ENCODE measurements around the gene CHST10.

Gene CHST10

DNA sequence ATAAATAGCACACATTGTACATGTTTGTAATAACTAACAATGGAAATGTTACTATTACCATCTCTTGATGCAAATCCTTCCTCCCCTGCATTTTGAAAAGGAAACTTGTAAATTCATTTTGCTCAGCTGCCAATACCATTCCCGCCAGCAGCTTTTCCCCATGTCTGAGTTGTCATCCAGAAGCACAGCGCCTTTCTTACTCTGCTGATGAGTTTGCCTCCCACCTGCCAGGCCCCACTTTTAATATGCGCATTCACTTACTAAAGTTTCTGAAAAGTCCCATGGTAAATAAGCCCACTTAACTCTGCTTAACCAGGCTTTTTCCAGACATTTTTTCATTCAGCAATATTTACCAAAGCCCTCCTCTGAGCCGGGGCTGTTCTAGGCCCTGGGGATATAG is 3.9 kb downstream of the CHST10 start:
- no peak for DNase-seq (ENCODE audit: low spot score)

DNA sequence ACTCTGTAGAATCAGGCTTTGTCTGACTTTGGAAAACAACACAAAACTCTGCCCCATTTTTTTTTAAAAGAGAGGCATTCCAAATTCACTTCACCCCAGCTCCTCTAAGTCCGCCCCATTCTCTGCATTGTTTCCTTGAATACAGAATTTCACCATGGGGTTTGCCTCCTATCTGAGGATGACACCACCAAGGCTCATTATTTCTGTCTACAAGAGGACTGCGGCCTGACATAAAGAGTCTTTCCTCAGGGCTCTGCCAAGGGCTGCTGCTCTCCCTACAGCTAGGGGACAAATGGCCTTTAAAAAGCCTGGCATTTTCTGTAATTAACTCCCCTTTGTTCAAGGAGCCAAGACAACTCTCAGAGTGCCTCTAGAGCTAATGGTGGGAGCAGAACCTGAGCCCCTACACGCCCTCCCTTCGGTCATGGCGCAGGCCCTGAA is 4.6 kb downstream of the CHST10 start:
- no peak for DNase-seq (ENCODE audit: low spot score)

DNA sequence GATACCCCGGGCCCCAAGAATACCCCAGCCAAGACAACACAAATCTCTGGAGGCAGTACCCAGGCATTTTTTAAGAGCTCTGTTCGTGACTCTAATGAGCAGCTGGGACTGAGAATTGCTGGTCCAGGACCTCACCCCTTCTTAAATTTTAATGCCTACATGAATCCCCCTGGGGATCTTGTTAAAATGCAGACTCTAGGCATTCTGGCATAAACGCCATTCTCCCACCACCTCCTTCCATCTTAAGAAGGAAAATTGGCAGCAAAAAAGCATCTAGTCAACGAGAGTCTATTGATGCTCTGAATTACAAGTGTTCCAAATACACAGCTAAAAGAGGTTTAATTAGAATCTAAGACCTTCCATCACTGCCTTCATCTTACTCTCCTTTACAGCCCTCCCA is 5.0 kb downstream of the CHST10 start:
- DNase-seq (ENCODE audit: low spot score): no peak

DNA sequence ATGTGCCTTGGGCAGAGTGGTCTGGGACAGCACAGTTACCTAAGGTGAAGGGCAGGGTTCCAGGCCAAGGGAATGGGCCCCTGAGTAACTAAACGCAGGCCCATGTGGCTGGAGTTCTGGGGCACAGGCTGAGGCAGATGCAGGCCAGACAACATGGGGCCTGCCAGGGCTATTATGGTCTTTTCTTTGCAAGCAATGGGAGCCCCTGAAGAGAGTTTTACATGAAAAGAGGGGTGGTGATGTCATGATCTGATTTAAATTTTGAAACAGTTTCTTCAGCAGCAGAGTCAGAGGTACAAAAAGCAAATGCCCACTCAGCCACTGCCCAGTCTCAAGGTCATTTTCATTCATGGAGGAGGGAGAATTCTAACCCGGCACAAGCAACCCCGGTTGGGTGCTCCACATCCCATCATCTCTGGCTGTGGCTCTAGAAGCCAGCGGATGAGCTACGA is 5.6 kb downstream of the CHST10 start:
- DNase-seq (ENCODE audit: low spot score): no peak

DNA sequence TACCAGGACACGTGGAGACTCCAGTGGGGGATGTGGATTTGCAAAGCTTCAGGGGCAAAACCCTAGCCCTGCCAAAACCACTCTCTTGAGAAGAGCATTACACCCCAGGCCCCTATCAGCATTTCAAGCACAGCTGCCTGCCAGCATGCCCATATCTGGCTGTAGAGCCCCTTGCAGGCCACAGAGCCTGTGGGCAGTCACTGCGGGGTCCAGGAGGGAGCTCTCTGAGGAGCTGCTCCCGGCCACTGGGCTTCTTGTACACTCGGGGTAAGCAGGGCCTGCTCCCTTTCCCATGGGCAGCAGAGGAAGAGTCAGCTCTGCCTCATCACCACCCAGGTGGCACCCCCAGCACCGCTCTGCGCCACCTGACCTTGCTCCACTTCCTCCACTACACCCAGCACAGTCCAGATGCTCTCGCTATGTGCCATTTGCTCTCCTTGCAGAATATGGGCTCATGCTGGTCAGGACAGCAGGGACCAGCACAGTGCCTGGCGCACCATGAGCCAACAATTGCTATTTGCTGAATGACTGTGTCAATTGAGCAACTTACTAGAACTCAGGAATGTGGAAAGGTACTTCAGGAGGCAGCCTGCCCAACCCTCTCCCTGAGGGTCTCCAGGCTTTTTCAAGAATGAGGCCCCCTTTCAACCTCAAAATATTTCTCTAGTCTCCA is 7.4 kb downstream of the CHST10 start:
- no peak for DNase-seq (ENCODE audit: low spot score)

DNA sequence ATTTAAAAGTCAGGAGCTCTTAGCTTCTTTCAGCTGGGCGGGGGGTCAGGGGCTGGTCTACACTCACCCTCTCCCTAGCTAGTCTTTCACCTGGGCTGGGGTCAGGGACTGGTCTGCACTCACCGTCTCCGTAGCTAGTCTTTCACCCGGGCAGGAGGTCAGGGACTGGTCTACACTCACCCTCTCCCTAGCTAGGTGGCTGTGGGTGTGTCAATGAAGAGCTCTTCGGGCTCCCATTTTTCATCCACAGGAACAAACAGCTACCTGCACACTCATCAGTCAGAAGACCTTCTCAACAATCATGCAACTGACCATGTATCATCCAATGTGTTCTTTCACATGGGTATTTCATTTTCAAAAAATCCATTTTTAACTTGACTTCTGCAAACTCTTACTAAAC is 8.0 kb downstream of the CHST10 start:
- DNase-seq (ENCODE audit: low spot score): no peak

DNA sequence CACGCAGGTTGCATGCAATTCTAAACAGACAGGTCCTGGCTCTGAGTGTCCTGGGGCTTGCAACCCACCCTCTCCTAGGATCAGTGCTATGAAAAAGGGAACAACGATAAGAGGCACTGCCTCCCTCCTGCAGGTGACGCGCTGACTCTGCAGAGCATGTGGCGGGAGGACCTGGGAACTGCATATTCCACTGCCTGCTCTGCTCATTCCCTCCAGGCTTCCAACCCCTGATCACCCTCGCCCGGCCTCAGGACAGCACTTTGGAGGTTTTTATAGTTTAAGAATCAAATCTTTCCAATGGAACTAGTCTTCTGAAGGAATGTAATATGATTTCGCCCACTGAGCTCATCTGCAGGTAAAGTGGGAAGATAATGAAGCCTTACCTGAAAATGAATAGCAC is 8.5 kb downstream of the CHST10 start:
- no peak for DNase-seq (ENCODE audit: low spot score)

DNA sequence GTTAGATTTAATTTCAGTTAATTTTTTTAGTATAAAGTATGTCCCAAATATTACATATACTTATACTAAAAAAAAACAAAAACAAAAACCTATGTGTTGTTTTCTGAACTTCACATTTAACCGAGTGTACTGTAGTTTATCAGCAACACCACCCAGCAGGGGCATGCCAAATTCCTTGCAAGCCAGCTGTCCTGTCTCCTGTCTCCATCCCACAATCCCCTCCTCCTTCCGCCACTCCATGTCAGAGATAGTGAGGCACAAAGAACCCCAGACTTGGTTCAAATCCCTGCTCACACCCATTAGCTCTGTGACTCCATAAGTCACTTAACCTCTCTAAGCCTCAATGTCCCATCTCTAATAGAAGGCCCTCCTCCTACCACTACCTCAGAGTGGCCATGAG is 9.4 kb downstream of the CHST10 start:
- no peak for DNase-seq (ENCODE audit: low spot score)

DNA sequence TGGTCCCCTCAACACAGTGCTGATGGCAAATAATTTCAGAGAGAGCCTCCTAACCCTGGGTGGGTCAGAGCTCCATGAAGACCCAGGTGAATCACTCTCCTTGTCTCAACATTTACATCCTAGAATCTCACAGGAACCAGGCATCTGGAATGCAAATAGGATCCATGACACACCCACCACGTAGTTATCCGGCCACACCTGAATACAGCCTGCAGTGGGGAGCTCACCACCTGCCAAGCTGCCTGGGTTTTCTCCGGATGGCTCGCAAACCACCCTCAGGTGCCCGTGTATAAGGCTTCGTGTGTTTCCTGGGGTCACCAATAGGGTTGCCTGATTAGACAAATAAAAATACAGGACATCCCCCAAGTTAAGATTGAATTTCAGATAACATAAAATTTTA is 9.9 kb downstream of the CHST10 start:
- no peak for DNase-seq (ENCODE audit: low spot score)

DNA sequence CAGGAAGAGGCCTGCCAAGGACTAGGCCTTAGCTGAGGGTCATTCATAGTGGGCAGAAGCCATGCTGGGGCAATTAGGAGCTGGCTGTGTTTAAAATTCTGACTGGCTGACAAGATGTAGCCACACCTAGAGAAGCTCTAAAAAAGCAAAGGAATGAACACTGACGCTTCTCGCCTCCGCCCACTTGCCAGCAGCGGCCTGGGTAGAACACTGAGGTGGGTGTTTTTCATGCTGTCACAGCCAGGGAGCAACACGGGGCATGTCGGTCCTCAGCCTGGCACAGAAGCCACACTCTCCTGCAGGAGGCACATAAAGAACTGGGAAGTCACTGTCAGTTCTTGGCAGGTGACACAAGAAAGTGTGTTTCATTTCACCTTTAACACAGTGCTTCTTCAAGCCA is 10.4 kb downstream of the CHST10 start:
- DNase-seq (ENCODE audit: low spot score): peak; percentile 68

DNA sequence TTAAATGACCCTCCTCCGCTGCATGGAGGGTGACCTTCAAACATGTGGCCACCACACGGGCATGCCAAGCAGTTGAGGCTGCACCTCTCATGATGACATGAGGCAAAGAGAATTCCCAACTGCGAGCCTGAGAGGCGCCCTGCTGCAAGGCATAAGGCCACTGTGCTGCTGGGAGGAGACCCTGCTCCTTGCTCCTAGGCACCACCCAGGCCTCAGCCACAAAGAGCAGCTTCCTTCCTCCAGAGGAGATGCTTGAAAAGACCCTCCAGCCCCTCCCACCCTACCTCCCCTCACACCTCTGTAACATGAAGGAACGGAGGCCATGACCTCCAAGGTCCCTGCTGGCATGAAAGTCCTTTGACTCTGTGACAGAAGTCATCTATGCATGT is 11.4 kb downstream of the CHST10 start:
- DNase-seq (ENCODE audit: low spot score): no peak

DNA sequence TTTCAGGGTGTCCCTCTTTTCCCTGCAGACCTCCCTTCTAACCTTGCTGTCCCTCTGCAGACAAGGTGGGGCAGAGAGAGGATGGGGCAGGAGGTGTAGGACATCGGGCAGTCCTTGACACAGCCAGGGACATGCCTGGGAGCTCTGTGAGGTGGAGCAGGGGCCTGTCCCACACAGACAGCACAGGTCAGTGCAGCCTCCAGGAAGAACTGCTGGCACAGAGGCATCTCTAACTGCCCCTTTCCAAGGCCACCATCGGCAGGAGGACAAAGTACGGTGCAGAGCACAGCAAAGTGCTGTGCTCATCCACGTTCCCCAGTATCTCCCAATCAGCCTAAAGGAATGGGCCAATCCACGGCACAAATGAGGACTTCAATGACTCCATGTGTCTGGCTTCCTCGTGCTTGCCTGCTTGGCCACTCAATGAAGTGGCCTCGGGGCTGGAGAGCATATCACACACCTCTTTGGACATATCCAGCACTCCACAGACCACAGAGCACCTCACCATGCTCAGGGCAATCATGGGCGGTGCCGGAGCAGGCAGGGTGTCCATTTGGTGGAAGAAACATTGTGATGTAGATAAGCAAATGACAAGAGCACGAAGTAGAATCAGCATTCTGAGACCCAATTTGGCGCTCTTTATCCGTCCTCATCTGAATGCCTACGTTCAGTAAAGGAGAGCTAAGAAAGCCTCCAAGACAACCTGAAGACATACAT is 11.9 kb downstream of the CHST10 start:
- no peak for DNase-seq (ENCODE audit: low spot score)

DNA sequence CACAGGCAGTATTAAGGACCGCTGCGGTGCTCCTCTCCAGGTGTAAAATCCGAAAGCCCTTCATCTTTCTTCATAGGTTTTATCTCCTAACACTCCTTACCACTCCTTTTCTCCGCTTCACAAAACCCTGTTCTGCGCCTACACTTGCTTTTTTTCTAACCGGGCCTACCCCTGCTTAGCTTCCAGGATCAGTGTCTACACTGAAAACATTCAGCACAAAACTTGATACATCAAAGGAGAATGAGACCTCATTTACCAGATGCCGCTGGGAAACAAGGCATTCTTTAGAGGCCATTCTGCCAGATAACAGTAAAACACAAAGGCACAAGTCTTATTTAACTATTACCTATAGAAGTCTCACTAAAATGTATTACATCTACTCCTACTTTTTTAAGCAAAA is 13.1 kb downstream of the CHST10 start:
- DNase-seq (ENCODE audit: low spot score): no peak

DNA sequence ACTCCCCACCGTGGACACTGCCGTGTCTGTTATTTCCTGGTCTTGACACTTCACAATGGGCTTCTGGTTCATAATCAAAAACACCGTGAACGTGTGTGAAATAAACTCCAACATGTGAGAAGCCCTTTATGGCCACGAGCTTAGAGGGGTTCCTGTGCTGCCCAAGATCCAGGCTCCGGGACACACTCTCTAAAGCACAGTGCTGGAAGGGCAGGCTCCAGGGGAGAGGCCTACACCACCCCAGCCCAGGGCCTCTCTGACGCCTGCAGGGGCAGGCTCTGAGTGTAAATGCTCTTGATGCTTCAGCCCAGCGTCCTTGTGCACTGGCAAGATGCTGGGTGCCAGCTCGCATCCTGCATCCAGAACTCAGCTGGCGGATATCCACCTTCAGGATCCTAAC is 13.7 kb downstream of the CHST10 start:
- no peak for DNase-seq (ENCODE audit: low spot score)

DNA sequence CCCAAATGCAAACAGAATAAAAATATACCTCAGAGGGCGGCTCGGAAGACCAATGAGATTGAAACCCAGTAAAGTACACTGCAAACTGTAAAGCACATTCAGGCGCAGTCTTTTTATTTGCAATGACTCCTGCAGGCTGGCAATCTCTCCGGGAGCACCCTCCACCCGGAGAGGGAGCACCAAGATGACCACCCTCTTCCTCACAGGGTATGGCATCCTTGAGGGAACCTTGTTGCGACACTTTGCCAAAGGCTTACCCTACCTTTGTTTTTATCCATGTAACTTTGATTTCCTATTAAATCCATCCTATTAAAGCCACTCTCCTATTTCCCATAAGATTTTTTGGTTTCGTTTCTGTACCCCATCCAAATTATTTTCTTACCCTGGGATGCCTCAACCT is 16.2 kb downstream of the CHST10 start:
- DNase-seq (ENCODE audit: low spot score): no peak

DNA sequence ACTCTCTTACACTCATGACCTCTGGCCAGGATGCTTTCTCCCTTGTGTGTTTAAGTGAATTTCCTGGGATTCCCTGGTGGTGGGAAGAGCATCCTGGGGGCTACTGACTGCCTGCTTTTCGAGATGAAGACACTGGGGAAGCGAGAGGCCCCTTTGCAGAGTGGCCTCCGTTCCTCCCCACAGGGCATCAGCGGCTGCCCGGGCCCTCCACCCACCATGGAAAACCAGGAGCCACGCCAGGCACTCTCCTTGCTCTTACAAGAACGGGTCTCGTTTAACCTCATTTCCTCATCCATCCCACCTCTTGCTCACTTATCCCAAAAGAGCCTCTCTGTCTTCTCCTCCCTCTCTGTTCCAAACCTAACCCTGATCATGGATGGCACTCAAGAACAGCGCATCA is 17.8 kb downstream of the CHST10 start:
- no peak for DNase-seq (ENCODE audit: low spot score)

DNA sequence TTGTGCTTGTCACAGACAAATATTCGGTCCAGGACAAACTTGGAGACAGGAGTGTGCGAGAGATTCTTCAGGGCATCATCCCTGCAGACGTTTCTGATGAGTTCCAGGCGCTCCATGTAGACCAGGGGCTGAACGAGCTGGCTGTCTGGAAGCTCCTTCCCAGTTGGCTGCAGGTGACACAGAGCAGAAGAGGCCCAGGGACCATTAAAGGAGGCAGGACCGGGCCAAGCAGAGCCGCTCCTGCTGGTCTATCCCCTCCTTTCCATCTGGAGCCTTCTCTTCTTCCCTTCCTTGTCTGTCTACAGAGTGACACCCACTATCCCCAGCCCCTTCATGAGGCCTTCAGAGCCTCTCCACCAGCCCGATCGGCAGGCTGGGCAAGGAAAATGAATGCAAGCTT is 19.5 kb downstream of the CHST10 start:
- DNase-seq (ENCODE audit: low spot score): no peak

DNA sequence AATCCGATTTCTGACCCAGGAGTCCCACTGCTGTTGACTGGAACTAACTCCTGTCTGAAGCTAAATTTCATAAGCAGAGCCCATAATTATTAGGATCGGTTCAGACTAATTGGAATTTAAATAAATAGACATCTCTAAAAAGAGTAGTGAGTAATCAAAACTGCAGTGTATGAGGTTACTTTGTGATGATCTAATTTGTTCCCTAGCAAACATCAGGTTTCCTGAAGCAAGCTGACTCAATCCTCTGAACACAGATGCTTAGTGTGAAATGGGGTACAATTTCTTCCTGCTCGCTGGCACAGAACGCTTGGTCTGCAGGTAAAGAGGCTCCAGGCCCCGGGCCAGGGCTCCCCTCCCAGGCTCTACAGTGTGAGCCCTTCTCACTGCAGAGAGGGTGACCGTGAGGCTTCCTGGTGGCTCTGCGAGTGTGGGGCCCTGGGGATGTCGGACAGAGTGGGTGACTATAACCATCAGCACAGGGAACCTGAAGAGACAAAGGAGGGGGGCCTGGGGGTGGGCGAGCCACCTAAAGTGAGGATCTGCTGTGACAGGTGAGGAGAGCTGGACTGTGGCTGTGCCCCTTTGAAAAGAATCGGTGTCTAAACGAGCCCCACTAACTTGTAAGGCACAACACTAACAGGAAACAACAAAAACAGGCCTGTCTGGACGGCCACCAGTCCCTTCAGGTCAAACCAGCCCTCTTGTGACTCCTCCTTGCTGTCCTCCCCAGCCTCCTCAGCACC is 20.2 kb downstream of the CHST10 start:
- no peak for DNase-seq (ENCODE audit: low spot score)

DNA sequence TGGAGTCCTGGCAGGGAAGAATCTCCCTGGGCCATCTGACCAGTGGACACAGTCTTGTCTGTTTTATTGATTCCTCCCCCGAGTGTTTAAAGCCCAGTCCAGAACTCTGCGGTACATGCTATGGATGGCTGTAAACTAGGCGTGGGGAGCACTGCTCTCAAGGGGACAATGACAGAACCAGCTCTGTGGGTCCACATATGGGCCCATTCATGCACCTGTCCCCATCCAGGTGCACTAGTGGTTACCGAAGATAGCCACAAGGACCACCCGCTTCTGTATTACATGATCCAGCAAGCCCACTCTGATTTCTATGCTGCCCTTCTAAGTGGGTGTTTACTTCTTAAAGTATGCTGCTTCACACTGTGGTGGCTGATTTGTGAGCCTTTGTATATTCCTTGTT is 21.0 kb downstream of the CHST10 start:
- no peak for DNase-seq (ENCODE audit: low spot score)

DNA sequence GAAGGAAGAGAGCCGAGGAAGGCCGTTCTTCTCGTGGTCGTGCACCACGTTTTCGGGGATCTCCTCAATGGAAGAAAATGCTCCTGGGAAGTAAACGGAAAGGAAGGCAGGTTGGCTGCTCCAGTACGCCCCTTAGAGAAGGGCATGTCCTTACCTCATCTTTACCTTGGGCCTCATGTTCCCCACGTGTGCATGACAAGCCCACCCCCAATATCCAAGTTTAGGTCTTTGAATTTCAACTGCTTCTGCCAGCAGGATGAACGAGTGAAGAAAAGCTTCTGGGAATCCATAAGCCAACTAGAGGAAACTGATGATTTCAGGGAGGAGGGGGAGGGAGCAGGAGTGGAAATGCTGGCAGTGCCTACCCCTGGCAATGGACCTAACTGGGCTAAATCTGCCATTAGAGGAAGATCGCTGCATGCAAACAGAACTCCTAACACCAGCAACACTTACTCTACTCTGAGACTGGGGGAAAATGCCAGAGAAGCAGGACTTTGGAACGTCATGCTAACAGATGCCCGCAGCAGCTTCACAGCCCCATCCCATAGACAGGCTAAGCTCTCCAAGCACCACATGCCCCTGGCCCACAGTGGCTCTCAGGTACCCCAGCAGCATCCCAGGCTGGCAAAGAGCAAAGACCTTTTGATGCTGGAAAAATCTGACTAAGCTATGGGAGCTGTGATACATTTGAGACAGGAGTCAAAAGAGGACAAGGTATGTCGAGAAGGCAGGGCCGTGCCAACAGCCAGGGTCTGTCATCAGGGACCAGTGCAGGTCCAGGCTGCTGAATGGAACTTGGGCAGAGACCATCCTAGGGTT is 21.7 kb downstream of the CHST10 start:
- DNase-seq (ENCODE audit: low spot score): peak; percentile 52

DNA sequence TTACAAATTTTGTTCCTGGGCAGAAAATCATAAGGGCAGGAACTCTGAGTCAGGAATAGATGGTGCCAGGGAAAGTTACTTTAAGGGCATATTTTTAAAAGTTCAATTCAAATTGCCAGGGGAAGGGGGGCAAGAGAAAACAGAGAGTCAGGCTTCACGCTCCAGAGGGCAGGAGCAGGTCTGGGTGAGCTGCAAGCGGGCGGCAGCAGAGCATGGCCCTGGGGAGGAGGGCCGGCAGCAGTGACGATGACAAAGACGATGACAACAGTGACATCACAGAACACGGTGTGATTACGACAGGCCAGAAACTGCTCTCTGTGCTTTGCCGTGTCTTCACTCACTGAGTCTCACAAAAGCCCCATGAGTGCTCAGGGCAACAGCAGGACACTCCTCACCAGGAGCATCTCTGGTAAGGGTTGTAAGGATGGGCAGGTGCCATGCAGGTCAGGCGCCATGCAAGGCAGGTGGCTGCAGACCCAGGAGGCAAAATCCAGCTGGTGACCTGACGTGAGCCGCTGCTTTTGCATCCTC is 23.3 kb downstream of the CHST10 start:
- DNase-seq (ENCODE audit: low spot score): no peak

DNA sequence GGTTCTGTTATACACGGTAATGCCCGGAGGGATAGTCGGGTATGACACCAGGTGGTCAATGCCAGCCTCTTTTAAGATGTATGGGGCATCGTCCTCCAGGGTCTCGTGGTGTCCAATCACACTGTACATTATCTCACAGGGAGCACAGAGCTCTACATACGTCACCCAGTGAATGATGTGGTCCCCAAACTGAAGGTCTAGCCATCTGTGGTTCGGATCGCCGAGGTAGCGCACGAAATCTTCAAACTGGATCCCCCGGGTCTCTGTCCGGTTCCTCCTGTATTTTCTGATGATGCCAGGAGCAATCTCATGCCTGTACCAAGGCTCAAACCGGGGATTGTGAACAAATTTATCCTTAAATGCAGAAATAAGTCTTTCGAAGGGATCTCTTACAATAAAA is 24.1 kb downstream of the CHST10 start:
- no peak for DNase-seq (ENCODE audit: low spot score)
